ENCODE data around the gene DOCK4.

DOCK4 gene

GRCh38 chr7:111900283-111900682 is 305.9 kb downstream of the DOCK4 start:
- ChIA-PET POLR2A (no interaction called here), CTCF (no interaction called here)
- TF ChIP-seq L3MBTL2 (conservative IDR thresholded peaks at IDR 0.05), result no peak
- TF ChIP-seq SUZ12 (IDR thresholded peaks at IDR 0.05), result no peak
- TF ChIP-seq CTBP1 (IDR thresholded peaks at IDR 0.05; ENCODE audit: borderline replicate concordance), result no peak
- no peak for TF ChIP-seq PKNOX1 (IDR thresholded peaks at IDR 0.05)
- TF ChIP-seq ZNF384 (IDR thresholded peaks at IDR 0.05), result no peak
- TF ChIP-seq FOXA1 (IDR thresholded peaks at IDR 0.05), result no peak
- TF ChIP-seq NFRKB (IDR thresholded peaks at IDR 0.05), result no peak
- TF ChIP-seq BHLHE40 (IDR thresholded peaks at IDR 0.05; ENCODE audit: borderline replicate concordance), result no peak
- TF ChIP-seq ELF4 (IDR thresholded peaks at IDR 0.05), result no peak
- TF ChIP-seq LEF1 (IDR thresholded peaks at IDR 0.05; ENCODE audit: borderline replicate concordance), result no peak
- TF ChIP-seq ARNT (IDR thresholded peaks at IDR 0.05), result no peak
- TF ChIP-seq SP1 (IDR thresholded peaks at IDR 0.05), result no peak
- no peak for TF ChIP-seq FOXM1 (IDR thresholded peaks at IDR 0.05; ENCODE audit: borderline replicate concordance)
- TF ChIP-seq FOXK2 (IDR thresholded peaks at IDR 0.05), result no peak
- no peak for TF ChIP-seq TARDBP (IDR thresholded peaks at IDR 0.05)
- no peak for TF ChIP-seq HDGF (IDR thresholded peaks at IDR 0.05; ENCODE audit: borderline replicate concordance)
- DNase-seq (ENCODE audit: extremely low spot score), result no peak

- no peak for DNase-seq (ENCODE audit: extremely low spot score)
- POLR2A ChIA-PET, result no interaction called here
- CTCF ChIA-PET, result interaction anchor here (0.7 kb wide), 1 partner anchor 17 kb away, joined by 3 read pairs; no protein-coding TSS in a partner anchor
- TF ChIP-seq HDGF (IDR thresholded peaks at IDR 0.05; ENCODE audit: borderline replicate concordance) (no peak), BHLHE40 (IDR thresholded peaks at IDR 0.05; ENCODE audit: borderline replicate concordance) (no peak), CTBP1 (IDR thresholded peaks at IDR 0.05; ENCODE audit: borderline replicate concordance) (no peak), ARNT (IDR thresholded peaks at IDR 0.05) (no peak), L3MBTL2 (conservative IDR thresholded peaks at IDR 0.05) (no peak), SP1 (IDR thresholded peaks at IDR 0.05) (no peak), LEF1 (IDR thresholded peaks at IDR 0.05; ENCODE audit: borderline replicate concordance) (no peak), ZNF384 (IDR thresholded peaks at IDR 0.05) (no peak)
Measured at GRCh38 chr7:111895049-111895448, 311.1 kb downstream of the DOCK4 start.

- ChIA-PET POLR2A (no interaction called here), CTCF (no interaction called here)
- TF ChIP-seq HDGF (IDR thresholded peaks at IDR 0.05; ENCODE audit: borderline replicate concordance) (no peak), L3MBTL2 (conservative IDR thresholded peaks at IDR 0.05) (no peak), FOXM1 (IDR thresholded peaks at IDR 0.05; ENCODE audit: borderline replicate concordance) (no peak)
- DNase-seq (ENCODE audit: extremely low spot score), result no peak
Measured at GRCh38 chr7:111894518-111894917, 311.7 kb downstream of the DOCK4 start.

GRCh38 chr7:111893190-111893589 is 313.0 kb downstream of the DOCK4 start:
- CTCF ChIA-PET, result interaction anchor here (0.6 to 0.7 kb wide), 2 partner anchors 173 to 588 kb away, joined by 3 read pairs; no protein-coding TSS in a partner anchor
- POLR2A ChIA-PET, result no interaction called here
- TF ChIP-seq L3MBTL2 (conservative IDR thresholded peaks at IDR 0.05) (no peak), LEF1 (IDR thresholded peaks at IDR 0.05; ENCODE audit: borderline replicate concordance) (no peak), NFRKB (IDR thresholded peaks at IDR 0.05) (no peak), FOXK2 (IDR thresholded peaks at IDR 0.05) (no peak), SUZ12 (IDR thresholded peaks at IDR 0.05) (no peak), CTBP1 (IDR thresholded peaks at IDR 0.05; ENCODE audit: borderline replicate concordance) (no peak)
- no peak for DNase-seq (ENCODE audit: extremely low spot score)

GRCh38 chr7:111892588-111892987 is 313.6 kb downstream of the DOCK4 start:
- POLR2A ChIA-PET, result no interaction called here
- CTCF ChIA-PET, result interaction anchor here (0.6 to 0.7 kb wide), 2 partner anchors 172 to 589 kb away, joined by 3 read pairs; no protein-coding TSS in a partner anchor
- TF ChIP-seq FOXM1 (IDR thresholded peaks at IDR 0.05; ENCODE audit: borderline replicate concordance) (no peak), ARNT (IDR thresholded peaks at IDR 0.05) (no peak), NFRKB (IDR thresholded peaks at IDR 0.05) (no peak), PKNOX1 (IDR thresholded peaks at IDR 0.05) (no peak), ELF4 (IDR thresholded peaks at IDR 0.05) (no peak), SUZ12 (IDR thresholded peaks at IDR 0.05) (no peak), TARDBP (IDR thresholded peaks at IDR 0.05) (no peak), CTBP1 (IDR thresholded peaks at IDR 0.05; ENCODE audit: borderline replicate concordance) (no peak), L3MBTL2 (conservative IDR thresholded peaks at IDR 0.05) (no peak), SP1 (IDR thresholded peaks at IDR 0.05) (no peak), ZNF384 (IDR thresholded peaks at IDR 0.05) (no peak)
- DNase-seq (ENCODE audit: extremely low spot score), result no peak

GRCh38 chr7:111887734-111888133 is 318.5 kb downstream of the DOCK4 start:
- CTCF ChIA-PET, result no interaction called here
- TF ChIP-seq FOXK2 (IDR thresholded peaks at IDR 0.05) (no peak), ELF4 (IDR thresholded peaks at IDR 0.05) (no peak), HDGF (IDR thresholded peaks at IDR 0.05; ENCODE audit: borderline replicate concordance) (no peak), L3MBTL2 (conservative IDR thresholded peaks at IDR 0.05) (no peak), BHLHE40 (IDR thresholded peaks at IDR 0.05; ENCODE audit: borderline replicate concordance) (no peak), PKNOX1 (IDR thresholded peaks at IDR 0.05) (no peak), ZNF384 (IDR thresholded peaks at IDR 0.05) (no peak), NFRKB (IDR thresholded peaks at IDR 0.05) (no peak), FOXM1 (IDR thresholded peaks at IDR 0.05; ENCODE audit: borderline replicate concordance) (no peak)
- no peak for DNase-seq (ENCODE audit: extremely low spot score)
- POLR2A ChIA-PET, result no interaction called here

GRCh38 chr7:111886233-111886632 is 320.0 kb downstream of the DOCK4 start:
- ChIA-PET CTCF (no interaction called here), POLR2A (no interaction called here)
- no peak for DNase-seq (ENCODE audit: extremely low spot score)
- no peak for TF ChIP-seq FOXM1 (IDR thresholded peaks at IDR 0.05; ENCODE audit: borderline replicate concordance)
- no peak for TF ChIP-seq NFRKB (IDR thresholded peaks at IDR 0.05)
- TF ChIP-seq FOXK2 (IDR thresholded peaks at IDR 0.05), result no peak
- no peak for TF ChIP-seq LEF1 (IDR thresholded peaks at IDR 0.05; ENCODE audit: borderline replicate concordance)
